Renal cortex interstitium (tissue), 11 donors: Measurements from ENCODE around the gene C2orf49. TPM values are rescaled to one million over a fixed set of nuclear protein-coding genes. Genes with fewer than 3 reads are reported as not detected.

ENCODE experiments used
- DNase-seq, 11 donors: peaks; one replicate each; pipeline ENCODE4 v3.0.0-alpha.2; 2013; ENCODE audit warnings: low read depth in 9 of 11, low spot score in 4 of 11; ENCODE audit errors: extremely low read depth in 1 of 11
- polyA plus RNA-seq, 3 donors: library from polyadenylated mRNA; unstranded; fragments of 120-200 nt; gene quantifications; one replicate each; pipeline ENCODE4 v1.2.1, GENCODE V29; 2013; ENCODE audit not compliant: insufficient read length in 3 of 3

The C2orf49 gene
- polyA plus RNA-seq, 3 donors: 22.9 to 28.8 (median 25.1) TPM

DNA sequence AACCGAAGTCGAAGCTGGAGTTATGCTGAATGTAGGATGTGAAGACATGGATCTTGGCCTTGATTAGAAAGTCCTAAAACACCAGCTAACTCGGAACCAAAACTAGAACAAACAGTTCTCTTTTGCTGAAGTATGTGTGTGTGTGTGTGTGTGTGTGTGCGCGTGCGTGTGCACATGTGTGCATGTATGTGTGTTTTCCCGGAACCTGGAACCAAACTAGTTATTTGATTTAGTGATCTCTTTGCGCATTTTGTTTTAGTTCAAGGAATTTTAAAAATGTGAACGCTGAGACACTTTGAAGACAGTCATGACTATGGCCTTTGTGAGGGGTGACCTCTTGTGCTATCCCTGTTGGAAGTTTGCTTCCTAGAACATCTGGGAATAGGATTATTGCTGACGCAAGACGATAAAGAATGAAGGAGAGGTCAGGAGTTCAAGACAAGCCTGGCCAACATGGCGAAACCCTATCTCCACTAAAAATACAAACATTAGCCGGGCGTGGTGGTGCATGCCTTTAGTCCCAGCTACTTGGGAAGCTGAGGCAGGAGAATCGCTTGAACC is 37.7 kb downstream of the C2orf49 start:
- DNase-seq: no peak

DNA sequence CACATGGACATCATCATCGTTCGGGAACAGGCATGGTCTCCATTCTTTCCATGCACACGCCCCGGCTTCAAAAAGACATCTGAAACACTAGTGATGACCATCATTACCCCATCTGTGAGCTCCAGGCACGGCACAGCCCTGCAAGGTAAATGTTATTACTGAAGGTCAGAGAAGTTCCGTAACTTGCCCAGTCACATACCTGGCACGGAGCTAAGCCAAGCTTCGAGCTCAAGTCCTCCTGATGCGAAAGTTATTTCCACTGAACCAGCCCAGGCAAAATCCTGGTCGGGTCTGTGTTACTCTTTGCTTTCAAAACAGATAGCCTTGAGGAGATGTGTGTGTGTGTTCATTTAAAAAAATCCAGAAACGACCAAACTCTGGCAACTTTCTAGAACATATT is 38.7 kb downstream of the C2orf49 start:
- no peak for DNase-seq

DNA sequence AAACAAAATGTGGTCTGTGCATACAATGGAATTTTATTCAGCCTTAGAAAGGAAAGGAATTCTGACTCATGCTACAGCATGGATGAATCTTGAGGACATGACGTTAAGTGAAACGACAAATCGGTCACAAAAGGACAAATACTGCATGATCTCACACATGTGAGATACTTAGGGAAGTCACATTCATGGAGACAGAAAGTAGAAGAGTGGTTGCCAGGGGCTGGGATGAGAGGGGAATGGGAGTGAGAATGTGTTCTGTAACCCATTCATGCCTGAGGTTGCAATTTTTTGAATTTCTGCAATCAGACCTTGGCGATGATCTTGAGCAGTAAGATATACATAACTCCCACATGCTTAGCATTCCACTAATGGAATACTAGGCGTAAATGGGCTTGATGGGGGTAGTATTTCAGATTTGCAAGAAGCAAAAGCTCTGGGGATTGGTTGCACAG is 39.5 kb downstream of the C2orf49 start:
- DNase-seq: no peak

DNA sequence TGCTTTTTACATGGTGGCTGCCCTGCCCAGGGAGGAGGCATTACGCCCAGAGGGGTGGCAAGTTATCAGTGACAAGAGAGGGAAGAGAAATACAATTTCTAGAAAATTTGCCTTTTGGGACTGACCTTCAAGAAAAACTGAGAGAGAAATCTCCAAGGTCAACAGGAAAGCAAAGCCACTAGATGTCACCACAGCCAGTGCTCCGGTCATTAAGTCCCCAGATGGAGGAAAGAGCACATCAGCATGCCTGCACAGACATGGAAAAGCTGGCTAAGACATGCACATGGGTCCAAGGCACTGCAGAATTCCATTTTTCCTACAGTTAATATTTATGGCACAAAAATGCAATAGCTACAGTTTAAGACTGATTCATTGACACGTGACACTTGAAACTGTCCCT is 40.5 kb downstream of the C2orf49 start:
- no peak for DNase-seq

DNA sequence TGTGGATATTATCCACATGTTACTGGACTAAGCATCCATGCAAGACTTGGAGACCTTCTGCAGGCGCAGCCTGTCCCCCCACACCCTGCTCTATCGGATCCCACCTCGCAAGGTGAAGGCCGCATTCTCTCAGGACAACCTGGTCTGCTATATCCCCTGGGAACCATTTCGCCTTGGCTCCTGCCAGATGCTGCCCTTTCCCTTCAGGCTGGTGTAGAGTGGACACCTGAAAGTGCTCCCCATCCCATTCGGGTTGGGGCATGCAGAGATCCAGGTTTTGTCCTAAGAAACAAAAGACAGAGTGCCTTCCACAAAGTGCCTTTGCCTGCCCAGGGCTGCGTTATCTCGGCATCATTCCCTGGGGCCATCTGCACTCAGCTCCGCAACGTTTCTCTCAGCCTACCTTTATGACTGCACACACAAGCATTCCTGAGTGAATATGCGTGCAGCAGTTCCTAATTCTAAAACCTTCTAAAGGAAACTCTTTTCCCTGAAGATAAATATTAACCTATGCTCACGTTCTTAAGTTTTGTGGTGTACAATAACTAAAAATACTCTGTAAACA is 41.0 kb downstream of the C2orf49 start:
- DNase-seq: no peak

DNA sequence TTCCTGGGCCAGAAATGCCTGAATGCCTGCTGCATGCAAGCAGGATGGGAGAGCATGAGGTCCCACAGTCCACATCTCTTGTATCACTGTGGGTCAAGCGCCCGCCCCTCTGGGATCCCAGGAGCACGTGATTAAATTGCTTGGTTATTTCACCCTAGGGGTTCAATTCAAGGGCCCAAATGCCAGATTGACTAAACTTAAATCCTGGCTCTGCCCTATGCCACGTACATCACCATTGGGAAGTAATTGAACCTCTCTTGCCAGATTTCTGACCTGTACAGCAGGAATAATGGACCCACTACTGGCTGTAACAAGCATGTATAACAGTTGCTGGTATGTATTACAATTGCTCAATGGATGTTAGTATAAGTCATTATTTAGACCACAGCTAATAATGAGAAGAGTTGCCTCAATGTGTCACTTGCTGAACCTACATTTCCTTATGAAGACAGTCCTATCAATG is 41.6 kb downstream of the C2orf49 start:
- no peak for DNase-seq

DNA sequence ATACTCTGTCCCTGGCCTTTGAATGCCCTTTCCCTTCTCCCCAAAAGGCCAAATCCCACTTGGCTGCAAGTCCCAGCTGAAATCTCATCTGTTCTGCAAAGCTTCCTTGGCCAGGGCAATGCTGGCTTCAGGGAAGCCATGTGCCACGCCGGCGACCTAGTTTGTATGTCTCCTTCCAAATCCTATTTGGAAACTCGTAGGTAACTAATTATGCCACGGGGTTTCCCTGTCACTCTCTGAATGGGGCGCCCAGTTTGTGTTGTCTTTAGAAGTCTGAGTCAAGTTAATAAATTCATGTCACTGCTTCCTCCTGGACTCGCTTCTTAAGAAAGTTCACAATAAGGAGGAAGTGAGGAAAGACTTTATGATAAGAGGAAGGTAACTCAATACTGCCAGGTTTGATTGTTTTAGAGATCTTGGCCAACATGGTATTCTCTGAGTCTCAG is 42.4 kb downstream of the C2orf49 start:
- no peak for DNase-seq

DNA sequence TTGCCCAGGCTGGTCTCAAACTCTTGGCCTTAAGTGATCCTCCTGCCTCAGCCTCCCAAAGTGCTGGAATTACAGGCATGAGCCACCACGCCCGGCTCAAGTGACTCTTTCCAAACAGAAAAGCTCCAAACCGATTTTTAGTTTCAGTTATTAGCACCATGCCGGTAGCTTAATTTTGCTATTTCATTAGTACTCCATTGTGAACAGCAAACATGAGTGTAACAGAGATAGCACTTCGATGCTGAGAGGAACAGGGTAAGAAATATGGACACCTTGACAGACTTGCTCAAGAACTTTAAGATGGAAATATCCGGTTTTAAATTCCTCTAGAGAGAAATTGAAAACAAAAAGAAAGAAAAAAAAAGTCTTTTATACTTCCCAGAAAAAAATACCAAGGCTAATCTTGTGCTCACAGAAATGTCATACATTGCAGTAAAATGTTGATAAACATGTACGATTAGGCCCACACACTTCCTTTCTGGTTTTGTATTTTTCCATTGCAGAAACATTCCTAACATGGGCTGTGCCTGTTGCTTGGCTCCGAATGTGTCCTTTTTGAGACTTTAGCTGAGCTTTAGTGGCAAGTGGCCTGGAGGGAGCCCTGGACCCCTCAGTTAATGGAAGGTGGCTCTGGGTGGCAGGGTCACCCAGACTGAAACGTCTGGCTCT is 43.2 kb downstream of the C2orf49 start:
- no peak for DNase-seq

DNA sequence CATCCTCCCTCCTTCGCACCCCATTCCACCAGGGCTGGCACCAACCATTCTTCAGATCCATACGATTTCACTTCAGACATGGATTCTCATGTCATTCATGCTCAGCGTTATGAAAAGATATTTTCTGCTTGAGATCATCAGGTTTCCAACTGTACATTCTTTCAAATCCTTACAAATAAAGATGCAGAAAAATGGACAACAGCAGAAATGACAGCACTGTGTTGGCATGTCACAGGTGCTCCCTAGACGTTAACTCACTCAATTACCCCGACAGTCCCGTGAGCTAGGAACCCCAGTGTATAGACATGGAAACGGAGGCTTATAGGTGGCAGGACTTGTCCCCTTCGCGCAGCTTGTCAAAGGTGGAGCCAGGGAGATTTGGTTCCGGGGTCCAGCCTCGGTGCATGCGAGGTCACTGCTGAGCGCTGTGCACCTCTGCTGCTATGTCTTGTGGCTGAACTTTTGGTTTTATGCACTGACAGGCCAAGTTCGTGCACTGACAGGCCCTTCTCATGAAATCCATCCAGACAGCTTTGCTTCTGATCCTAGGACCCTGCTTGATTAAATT is 43.8 kb downstream of the C2orf49 start:
- no peak for DNase-seq

DNA sequence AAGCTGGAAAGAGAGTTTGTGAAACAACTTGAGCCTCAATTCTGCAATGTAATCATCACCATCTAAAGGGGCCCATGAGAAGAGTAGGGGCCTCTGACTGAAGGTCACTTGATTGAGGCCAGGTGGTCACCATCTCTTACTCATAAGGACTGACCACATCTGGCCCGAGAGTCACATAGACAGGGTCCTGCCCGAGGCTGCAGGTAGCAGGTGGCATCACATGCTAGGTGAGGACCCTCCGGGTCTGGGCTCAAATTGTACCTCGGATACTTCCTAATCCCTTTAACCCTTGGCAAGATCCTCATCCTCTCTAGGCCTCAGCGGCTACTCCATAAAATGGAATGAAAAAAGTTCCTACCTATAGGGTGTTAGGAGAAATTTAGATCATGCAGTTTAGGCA is 44.8 kb downstream of the C2orf49 start:
- no peak for DNase-seq

DNA sequence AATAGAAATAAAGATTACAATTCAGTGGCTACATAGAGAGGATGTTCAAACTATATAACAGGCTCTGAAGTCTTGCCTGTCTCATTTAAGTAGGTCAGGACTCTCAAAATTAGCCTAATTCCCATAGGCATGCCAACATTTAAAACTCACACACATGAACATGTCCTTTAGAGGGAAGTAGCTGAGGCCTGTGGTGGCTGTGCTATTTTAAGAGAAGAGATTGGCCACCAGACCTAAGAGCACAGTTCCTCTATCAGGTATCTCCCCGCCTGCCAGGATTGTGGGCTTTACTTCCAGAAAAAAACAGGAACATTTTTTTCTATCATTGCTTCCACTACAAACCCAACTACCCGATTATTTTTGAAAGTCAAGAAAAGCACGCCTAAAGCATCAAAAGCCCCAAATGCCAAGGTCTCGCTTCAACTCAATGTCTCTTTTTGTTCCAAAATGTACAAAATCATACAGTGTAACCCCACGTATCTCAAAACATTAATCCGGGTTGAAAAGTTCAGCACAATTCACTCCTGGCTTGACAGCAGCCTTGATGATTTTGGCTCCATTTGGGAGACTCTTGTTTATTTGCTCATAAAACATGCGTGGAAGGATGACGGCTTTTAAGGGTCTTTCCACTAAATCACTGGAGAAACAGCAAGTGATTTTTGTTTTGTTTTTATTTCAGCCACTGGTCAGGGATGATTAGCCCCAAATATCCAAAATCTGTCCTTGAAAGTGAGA is 46.3 kb downstream of the C2orf49 start:
- peak in 5 of 11 donors; percentile 44 to 66 (median 50) for DNase-seq

DNA sequence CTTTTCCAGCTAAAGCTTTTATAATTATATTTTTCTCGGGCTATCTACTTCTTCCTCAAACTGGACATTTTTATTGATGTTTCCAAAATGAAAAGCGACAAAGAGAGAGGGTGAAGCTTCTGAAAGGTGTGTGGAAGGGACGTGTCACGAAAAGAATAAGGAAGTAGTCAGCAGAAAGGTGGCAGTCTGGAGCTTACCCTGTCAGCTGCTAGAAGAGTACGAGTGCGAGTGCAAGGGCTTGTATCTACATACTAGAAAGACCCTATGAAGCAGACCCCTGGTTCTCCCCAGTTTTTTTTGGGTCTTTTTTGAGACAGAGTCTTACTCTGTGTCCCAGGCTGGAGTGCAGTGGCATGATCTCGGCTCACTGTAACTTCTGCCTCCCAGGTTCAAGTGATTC is 46.9 kb downstream of the C2orf49 start:
- no peak for DNase-seq

DNA sequence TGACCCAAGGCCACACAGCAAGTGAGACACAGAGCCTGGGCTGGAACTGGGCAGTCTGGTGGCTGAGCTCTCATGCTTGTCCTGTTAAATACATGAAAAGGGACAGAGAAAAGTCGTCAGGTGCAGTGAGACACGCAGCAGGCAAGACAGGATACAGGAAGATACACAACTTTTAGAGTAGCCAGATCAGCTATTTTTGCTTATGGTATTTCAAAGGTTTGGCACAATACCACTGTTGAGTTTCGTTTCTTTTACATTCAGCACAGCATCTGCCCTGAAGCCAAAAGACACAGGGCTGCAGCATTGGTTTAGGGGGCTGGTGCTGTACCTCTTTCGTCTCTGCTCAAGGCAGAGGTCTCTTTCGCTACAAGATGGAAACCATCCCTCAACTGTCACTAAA is 47.5 kb downstream of the C2orf49 start:
- no peak for DNase-seq

DNA sequence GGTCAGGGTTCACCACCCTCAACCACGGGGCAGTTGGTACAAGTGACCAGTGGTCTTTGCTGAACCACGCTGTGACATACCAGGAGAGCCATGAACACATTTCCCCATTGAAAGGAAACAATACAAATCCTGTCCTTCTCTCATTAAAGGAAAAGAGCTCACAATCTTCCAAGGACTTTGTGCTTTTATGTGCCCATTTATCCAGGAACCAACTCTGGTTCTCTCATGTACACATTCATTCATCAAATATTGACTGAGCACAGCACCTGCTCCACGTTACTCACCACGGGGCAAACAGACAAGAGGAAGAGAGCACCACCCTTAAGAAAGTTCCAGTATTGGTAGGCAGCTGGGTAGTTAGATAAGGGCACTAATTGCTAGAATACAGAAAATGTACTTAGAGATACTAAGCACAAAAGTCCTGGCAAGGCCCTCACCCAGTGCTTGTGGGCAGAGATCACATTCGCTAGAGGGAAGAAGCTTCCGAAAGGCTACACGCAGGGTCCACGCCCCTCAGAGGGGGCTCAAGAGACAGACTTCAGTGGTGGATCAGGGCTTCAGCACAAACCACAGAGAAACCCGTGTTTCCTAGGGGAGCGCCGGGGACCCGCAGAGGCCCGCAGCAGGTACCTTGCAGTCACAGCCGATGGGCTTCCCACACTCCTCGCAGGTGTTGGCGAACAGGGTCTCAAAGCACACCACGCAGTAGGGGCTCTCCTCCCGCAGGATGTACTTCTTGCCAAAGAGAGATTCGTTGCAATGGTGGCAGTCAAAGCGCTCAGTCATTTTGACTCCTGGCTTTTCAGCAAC is 48.6 kb downstream of the C2orf49 start:
- DNase-seq: no peak

DNA sequence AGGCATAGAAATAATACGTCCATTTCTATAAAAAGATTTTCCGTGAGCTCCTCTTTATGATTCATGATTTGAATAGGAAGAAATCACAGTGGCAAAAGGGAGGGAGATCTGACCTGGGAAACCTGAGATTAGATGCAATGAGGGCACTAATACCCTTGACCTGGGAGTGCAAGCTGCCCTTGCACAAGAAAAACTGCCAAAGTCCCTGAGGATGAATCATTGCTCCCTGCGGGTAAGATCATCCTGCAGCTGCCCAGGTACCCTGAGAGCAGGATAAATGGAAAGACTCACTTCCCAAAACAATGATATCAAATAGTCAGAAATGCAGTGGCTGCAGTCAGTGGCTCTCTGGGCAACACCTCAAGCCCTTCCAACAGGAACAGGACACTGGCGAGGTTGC is 49.9 kb downstream of the C2orf49 start:
- no peak for DNase-seq

DNA sequence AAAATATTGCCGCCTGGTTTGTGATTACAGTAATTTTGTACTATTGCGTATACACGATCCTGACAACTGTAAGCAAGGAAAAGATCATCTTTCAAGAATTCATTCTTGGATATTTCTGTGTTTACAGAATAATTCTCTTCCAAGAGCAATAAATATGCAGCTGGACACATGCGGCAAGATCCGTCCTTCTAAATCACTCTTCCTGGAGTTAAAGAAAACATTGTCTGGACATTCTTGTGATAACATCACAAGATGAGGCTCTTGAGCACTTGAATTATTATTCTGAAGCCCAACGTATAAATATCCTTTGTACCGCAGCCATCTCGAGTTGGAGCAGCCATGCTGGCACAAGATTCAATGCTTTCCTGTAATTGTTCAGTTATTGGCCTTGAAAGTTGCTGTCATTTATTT is 51.6 kb downstream of the C2orf49 start:
- peak in 2 of 11 donors; percentile 45 to 49 for DNase-seq

DNA sequence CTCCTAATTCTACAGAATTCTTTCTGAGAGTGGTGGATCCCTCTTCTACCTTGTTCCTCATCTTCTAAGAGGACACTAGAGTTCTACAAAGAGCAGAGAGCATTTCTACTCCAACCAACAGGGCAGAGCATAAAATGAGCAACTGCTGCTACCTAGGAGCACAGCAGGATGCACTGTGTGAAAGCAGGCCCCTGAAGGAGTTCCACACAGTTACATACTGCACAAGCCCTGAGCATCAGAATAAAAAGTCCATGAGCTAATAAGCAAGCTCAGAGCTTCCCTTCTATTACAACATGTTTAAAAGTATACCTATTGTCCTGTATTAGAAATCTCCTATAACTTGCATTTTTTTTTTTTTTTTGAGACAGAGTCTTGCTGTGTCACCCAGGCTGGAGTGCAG is 53.1 kb downstream of the C2orf49 start:
- DNase-seq: no peak

DNA sequence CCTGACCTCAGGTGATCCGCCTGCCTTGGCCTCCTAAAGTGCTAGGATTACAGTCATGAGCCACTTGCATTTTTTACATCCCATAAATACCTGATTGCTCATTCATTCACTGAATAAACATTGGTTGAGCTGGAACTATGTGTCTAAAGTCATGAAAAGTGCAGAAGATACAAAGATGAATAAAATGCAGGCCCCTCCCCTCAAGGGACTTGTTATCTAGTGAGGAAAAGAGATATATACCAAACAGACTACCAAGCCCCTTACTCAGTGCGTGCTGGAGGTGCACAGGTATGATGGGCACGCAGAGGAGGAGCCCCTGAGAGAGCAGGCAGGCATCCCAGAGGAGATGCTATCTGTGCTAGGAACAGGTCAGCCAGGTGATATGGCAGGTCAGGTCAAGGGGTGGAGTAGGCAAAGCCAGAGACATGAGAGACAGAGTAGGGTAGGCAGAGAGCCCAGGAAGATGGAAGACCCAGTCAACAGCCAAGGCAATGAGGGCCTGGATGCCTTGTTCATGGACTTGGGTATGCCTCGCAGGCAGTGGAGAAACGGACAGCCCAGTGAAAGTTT is 53.8 kb downstream of the C2orf49 start:
- DNase-seq: no peak
